WERI-Rb-1 (cell line): ENCODE data around the gene RBCK1.

Experiments
- DNase-seq: peaks from one replicate; pipeline ENCODE4 v3.0.0-alpha.2; 2020
- H3K27ac ChIP-seq: fragments of 250-450 bp; sonication (Bioruptor Pico); 2 replicates; pipeline ENCODE4 v1.5.1; 2020; ENCODE audit warnings: mild to moderate bottlenecking, moderate library complexity
- H3K27me3 ChIP-seq: fragments of 250-450 bp; sonication (Bioruptor Pico); 2 replicates; pipeline ENCODE4 v1.5.1; 2021; ENCODE audit warnings: mild to moderate bottlenecking, low read depth, moderate library complexity; ENCODE audit not compliant: insufficient read depth, severe bottlenecking
- H3K36me3 ChIP-seq: fragments of 250-450 bp; sonication (Bioruptor Pico); 2 replicates; pipeline ENCODE4 v1.5.1; 2020; ENCODE audit warnings: mild to moderate bottlenecking, moderate library complexity
- H3K4me3 ChIP-seq: 2 replicates; pipeline ENCODE4 v1.5.1; 2011; ENCODE audit warnings: low read depth, mild to moderate bottlenecking, control low read depth, low read length
- H3K9me3 ChIP-seq: fragments of 250-450 bp; sonication (Bioruptor Pico); 2 replicates; pipeline ENCODE4 v1.5.1; 2021; ENCODE audit warnings: mild to moderate bottlenecking, moderate library complexity; ENCODE audit not compliant: severe bottlenecking
- CTCF ChIP-seq: IDR thresholded peaks from 2 replicates; pipeline ENCODE4 v1.5.1; 2011; ENCODE audit warnings: low read depth, mild to moderate bottlenecking, control low read depth, inconsistent platforms, low read length

RBCK1 gene

GRCh38 chr20:414161-414560 is 6.1 kb downstream of the RBCK1 start:
- DNase-seq, result no peak

GRCh38 chr20:415820-416322 is 7.8 kb downstream of the RBCK1 start:
- H3K4me3 ChIP-seq, result no peak overlapping the region
- TF ChIP-seq CTCF, result no peak
- no peaks in the 10 kb centered on the region for H3K9me3 ChIP-seq
- peaks cover 6% of the 10 kb centered on the region for H3K36me3 ChIP-seq
- no peak overlapping the region for H3K27ac ChIP-seq
- DNase-seq, result no peak
- no peaks in the 10 kb centered on the region for H3K27me3 ChIP-seq

More at GRCh38 chr20:414161-414560, 6.1 kb downstream of the RBCK1 start:
- no peaks in the 10 kb centered on the region for H3K27me3 ChIP-seq
- H3K4me3 ChIP-seq, result no peak overlapping the region
- H3K27ac ChIP-seq, result no peak overlapping the region
- H3K9me3 ChIP-seq, result no peaks in the 10 kb centered on the region
- no peak for TF ChIP-seq CTCF
- H3K36me3 ChIP-seq, result peaks cover 16% of the 10 kb centered on the region

GRCh38 chr20:416950-417800 is 9.1 kb downstream of the RBCK1 start:
- H3K4me3 ChIP-seq, result no peak overlapping the region
- no peak for TF ChIP-seq CTCF
- no peaks in the 10 kb centered on the region for H3K27me3 ChIP-seq
- no peaks in the 10 kb centered on the region for H3K9me3 ChIP-seq
- DNase-seq, result no peak
- H3K27ac ChIP-seq, result no peak overlapping the region
- peaks cover 6% of the 10 kb centered on the region; the same call in 1 of the 2 replicates for H3K36me3 ChIP-seq

GRCh38 chr20:417801-418342 is 9.8 kb downstream of the RBCK1 start:
- Histone ChIP-seq H3K4me3 (no peak overlapping the region), H3K27me3 (no peaks in the 10 kb centered on the region), H3K36me3 (peaks cover 6% of the 10 kb centered on the region; the same call in 1 of the 2 replicates), H3K9me3 (no peaks in the 10 kb centered on the region), H3K27ac (no peak overlapping the region)
- no peak for DNase-seq
- TF ChIP-seq CTCF, result no peak

GRCh38 chr20:418858-419365 is 10.8 kb downstream of the RBCK1 start:
- DNase-seq, result no peak
- no peaks in the 10 kb centered on the region for H3K9me3 ChIP-seq
- peaks cover 6% of the 10 kb centered on the region; the same call in 1 of the 2 replicates for H3K36me3 ChIP-seq
- no peaks in the 10 kb centered on the region for H3K27me3 ChIP-seq
- no peak overlapping the region for H3K4me3 ChIP-seq
- no peak overlapping the region for H3K27ac ChIP-seq
- TF ChIP-seq CTCF, result no peak
